Activated CD4-positive, alpha-beta T cell treated with anti-CD3 and anti-CD28 coated beads, Interleukin-2, amount 50 U/mL, for 24 hours (primary cell): ENCODE data around the gene RNPEPL1.
"Not testable (repeated sequence)": the region's sequence is repeated elsewhere in the genome, so short reads cannot be mapped to it uniquely, and the experiment has no call there.

Source experiments
- DNase-seq, 2 donors: peaks; one replicate each; pipeline ENCODE4 v3.0.0-alpha.2; 2020; ENCODE audit warnings: low read depth in 1 of 2, low spot score in 1 of 2

The RNPEPL1 gene, protein sequence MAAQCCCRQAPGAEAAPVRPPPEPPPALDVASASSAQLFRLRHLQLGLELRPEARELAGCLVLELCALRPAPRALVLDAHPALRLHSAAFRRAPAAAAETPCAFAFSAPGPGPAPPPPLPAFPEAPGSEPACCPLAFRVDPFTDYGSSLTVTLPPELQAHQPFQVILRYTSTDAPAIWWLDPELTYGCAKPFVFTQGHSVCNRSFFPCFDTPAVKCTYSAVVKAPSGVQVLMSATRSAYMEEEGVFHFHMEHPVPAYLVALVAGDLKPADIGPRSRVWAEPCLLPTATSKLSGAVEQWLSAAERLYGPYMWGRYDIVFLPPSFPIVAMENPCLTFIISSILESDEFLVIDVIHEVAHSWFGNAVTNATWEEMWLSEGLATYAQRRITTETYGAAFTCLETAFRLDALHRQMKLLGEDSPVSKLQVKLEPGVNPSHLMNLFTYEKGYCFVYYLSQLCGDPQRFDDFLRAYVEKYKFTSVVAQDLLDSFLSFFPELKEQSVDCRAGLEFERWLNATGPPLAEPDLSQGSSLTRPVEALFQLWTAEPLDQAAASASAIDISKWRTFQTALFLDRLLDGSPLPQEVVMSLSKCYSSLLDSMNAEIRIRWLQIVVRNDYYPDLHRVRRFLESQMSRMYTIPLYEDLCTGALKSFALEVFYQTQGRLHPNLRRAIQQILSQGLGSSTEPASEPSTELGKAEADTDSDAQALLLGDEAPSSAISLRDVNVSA

GRCh38 chr2:240567872-240568677 is at the start of gene RNPEPL1:
TSS of gene RNPEPL1 (plus strand) at chr2:240568484. CDS start at chr2:240568587, 103 bp downstream.
- DNase-seq: no peak

DNA sequence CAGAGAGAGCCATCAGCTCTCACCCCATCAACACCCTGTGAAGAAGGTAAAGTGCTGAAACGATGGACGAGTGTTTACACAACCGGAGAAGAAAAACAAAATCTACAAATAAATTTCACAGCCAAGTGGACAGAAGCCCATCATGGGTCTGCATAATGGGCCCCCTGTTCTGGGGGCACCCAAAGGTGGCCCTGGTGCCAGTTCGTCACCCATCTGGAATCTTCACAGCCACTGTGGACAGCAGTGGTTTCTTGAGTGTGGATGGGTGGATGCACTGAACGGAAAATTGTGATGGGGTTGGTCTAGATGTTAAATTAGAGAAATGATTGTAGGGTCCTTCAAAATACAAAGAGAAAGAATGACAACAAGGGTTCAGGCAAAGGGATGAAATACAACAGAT is 49.3 kb upstream of the RNPEPL1 start:
- no peak for DNase-seq

DNA sequence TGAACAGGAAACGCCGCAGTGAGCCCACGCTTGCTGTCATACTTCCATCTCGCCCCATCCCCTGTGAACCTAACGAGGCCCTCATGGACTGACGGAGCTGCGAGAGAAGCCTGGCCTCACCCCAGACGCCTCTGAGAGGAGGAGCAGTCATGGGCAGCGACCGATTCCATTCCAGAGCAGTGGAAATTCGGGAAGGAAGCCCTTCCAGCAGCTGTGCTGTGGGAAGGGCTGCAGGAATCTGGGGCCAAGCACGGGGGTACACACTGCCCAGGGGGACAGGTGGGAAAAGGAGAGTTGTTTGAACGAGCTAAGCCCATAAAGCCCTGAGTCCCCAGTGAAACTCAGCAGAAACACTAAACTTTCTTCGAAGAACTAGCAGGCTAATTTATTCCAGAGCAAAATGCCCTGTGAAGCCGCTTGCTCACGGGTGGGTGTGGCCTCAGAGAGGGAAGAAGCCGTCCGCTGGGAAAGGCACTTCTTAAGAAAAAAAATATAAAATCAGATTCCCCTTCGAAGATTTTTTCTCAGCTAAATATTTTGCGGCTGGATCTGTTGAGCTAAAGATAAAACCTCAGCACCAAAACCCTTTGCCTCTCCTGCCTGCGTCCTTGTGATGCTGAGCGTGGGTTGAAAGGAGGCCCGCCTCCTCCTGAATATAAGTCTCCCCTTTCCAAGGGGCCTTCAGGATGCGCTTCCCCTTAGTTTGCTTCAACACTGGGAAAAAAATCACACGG is 48.7 kb upstream of the RNPEPL1 start:
- DNase-seq: no peak

DNA sequence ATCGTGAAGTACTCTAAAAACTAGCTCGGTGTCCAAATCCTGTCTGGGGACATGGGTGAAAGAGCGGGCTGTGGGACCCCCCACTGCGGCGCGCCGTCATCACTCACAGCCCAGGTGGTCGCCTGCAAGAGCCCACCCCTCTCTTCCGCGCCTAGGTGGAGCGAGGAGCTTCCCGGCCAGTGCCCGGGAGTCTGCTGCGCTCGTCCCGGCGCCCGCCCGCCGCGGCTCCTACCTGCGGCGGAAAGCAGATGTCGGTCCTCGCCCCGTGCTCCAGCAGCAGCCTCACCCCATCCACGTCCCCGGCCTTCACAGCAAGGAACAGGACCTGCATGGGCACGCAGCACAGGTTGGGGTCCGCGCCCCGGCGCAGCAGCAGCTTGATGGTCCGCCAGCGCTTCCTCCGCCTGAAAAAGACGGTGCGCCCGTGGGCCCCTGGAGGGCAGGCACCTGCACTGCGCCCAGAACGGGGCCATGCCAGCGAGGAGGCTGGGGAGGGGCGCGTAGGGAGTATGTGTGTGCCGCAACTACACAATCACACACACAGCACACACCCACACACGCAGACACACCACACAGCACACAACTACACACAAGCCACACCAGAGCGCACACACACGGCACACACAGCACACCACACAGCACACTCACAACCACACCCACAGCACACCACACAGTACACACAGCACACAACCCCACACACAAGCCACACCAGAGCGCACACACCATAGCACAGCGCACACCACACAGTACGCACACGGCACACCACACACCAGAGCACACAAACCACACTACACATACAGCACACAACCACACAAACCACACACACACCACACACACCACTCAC is 47.9 kb upstream of the RNPEPL1 start:
- DNase-seq: no peak

- no peak for DNase-seq
Measured at GRCh38 chr2:240520974-240521350, 47.3 kb upstream of the RNPEPL1 start.

- DNase-seq: not testable (repeated sequence)
Measured at GRCh38 chr2:240521885-240522284, 46.4 kb upstream of the RNPEPL1 start.

DNA sequence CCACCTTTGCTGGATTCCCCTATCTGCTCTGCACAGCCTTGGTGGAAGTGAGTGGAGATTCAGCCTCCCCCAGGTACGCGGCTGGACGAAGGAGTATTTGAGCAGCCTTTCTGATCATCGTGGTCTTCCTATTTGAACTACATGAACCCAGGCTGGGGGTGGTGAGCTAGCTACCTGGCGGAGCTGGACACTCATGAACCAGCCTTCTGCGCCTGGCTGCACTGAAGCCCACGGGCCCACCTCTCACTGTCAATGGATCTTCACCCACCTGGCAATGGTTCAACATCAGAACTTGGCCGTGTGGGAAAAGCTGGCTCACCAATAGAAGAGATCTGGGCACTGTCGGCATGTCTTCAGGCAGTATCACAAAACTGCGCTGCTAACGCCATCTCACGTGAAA is 45.9 kb upstream of the RNPEPL1 start:
- no peak for DNase-seq

DNA sequence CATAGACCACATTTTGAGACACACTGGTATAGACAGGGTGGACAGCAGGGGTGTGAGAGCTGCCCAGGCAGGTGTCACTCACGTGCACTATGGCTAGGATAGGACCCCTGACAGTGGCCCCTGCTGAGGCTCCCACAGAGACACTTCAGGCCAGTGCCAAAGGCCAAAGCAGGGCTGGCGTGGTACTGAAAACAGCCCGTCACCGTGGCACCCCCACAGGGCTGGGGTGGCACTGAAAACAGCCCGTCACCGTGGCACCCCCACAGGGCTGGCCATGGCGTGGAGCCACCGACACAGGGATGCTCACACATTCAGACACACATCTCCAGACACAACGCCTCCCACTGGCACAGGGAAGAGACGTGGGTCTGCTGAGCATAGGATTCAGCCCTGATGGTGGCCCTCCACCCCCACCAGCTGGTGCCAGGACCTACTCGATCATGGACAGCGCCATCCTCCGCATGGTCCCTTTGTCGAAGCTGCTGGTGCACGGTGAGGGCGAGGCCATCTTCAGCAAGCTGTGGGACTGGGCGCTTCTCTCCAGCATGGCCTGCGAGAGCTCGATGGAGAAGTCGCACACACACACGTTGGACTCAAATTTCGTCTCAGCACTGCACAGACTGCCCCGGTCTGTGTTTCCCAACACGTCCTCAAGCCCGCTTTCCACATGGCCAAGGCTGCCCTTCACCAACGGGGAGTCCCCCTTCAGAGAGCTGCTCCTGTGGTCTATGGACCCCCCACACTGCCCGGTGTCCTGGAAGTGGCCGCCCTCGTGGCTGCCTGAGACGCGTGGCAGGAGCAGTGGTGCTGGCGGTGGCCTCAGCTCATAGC is 44.6 kb upstream of the RNPEPL1 start:
- DNase-seq: no peak

DNA sequence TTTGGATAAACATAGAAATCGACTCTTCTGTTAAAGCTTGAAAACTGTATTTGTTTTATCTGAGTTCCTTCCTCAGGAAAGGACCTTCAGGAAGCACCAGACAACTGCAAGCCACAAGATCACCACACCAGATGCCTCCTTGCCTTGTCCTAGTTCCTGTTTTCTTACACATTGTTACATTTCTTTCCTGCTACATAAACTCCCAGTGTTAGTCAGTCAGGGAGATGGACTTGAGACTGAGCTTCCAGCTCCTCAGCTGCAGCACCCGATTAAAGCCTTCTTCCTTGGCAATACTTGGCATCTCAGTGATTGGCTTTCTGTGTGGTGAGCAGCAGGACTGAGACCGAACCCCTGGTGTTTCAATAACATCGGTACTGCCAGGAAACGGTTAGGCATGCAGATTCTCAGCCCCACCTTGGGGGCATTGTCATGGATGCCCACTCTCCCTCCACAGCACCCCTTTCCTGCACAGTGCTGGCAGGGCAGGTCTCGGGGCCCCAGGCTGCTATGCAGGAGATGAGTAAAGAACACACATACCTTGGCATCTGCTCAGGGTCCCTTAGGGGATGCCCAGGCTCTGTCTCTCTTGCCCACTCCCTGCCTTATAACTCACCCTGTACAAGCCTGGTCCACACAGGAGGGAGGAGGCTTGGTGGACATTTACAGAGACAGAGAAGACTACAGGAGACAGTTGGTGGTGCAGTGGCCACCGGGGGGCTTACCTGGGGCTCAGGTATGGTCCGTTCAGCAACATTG is 43.1 kb upstream of the RNPEPL1 start:
- DNase-seq: no peak

- no peak for DNase-seq
Measured at GRCh38 chr2:240525802-240526201, 42.5 kb upstream of the RNPEPL1 start.

GRCh38 chr2:240526521-240526920 is 41.8 kb upstream of the RNPEPL1 start:
- DNase-seq: no peak

DNA sequence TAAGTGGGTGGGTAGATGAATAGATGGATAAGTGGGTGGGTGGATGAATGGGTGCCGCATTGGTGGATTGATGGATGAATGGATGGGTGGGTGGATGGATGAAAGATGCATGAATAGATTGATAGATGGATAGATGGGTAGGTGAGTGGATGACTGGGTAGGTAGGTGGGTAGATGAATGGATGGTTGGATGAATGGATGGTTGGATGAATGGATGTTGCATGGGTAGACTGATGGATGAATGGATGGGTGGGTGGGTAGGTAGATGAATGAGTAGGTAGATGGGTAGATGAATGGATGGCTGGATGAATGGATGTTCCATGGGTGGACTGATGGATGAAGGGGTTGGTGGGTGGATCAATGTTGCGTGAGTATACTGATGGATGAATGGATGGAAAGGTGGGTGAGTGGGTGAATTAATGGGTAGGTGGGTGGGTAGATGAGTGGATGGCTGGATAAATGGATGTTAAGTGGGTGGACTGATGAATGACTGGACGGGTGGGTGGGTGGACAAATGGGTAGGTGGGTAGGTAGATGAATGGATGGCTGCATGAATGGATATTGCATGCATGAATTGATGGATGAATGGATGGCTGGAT is 41.0 kb upstream of the RNPEPL1 start:
- no peak for DNase-seq

- no peak for DNase-seq
Measured at GRCh38 chr2:240528406-240529040, 39.8 kb upstream of the RNPEPL1 start.

- no peak for DNase-seq
Measured at GRCh38 chr2:240529344-240529999, 38.8 kb upstream of the RNPEPL1 start.

DNA sequence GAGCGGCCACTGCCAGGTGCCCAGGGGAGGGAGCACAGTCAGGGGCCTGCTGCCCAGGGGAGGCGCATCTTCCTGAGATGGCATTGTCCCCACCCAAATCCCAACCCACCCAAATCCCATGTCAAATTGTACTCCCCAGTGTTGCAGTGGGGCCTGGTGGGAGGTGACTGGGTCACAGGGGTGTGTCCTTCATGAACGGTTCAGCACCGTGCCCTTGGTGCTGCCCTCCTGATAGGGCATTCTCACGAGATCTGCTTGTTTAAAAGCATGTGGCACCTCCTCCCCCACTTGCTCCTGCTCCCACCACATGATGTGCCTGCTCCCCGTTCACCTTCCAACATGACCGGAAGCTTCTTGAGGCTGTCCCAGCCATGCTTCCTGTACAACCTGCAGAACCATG is 38.1 kb upstream of the RNPEPL1 start:
- no peak for DNase-seq

DNA sequence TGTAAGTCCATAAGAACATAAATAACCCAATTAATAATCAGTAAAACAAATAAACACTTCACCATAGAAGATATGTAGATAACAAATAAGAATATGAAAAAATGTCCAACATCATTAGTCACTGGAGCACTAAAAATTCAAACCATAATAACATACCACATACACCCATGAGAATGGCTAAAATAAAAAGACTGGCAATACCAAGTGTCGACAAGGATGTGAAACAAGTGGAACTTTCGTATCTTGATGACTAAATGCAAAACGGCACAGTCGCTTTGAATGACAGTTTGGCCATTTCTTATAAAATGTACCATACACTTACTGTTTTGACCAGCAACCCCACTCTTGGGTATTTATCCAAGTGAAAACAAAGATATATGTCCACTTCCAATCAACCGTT is 37.2 kb upstream of the RNPEPL1 start:
- no peak for DNase-seq
